ENCODE data around the gene CCDC71. TPM values are rescaled to one million over a fixed set of nuclear protein-coding genes. Genes with fewer than 3 reads are reported as not detected.

The CCDC71 gene
- total RNA-seq, 4 donors from 2014 or later = 15.6 to 31.2 (median 25.3) TPM

DNA sequence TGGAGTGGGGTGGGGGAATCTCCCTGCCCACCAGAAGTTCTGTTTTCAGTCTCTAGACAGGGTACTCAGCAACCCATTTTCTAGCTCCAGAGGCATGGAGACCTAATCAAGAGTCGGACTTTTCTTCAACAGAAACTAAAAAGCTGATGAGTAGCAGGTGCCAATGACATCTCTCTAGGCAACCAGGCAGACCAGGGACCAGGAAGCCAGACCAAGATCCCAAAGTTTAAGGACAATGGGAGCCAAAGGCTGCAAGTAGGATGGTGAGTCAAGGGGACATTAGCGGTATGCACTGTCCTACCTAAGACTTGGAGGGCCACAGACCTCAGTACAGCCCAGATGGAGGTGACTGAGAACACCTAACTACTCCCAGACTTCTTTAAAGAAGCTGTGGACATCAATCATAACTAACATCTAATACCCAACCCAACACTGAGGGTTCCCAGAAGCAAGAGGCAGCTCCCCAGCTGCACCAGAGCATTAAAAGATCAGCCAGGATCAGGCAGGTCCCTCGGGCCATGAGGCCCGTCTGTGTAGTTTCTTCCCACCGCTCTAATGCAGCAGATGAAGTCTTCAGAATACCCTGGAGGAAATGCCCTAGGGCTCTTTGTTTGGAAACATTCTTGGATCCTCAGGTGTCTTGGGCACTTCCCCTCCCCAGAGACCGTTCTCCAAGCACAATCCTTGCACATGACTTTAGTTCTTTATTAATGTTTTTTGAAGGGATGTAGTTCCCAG, 979 bp downstream of the CCDC71 start:
- H3K27ac ChIP-seq = peak overlapping the region; percentile 88 to 96 (median 94)
- WGBS, 2 donors (ENCODE audit: low coverage in 1 of 2) = 12 to 59% methylated on average over 2 to 4 of the region's 6 CpGs
- H3K4me3 ChIP-seq = peak overlapping the region; percentile 87 to 97
- no peaks in the 10 kb centered on the region for H3K27me3 ChIP-seq
- H3K36me3 ChIP-seq = peaks cover 0 to 35% of the 10 kb centered on the region in 2 donors
- TF ChIP-seq, protein P1, sequence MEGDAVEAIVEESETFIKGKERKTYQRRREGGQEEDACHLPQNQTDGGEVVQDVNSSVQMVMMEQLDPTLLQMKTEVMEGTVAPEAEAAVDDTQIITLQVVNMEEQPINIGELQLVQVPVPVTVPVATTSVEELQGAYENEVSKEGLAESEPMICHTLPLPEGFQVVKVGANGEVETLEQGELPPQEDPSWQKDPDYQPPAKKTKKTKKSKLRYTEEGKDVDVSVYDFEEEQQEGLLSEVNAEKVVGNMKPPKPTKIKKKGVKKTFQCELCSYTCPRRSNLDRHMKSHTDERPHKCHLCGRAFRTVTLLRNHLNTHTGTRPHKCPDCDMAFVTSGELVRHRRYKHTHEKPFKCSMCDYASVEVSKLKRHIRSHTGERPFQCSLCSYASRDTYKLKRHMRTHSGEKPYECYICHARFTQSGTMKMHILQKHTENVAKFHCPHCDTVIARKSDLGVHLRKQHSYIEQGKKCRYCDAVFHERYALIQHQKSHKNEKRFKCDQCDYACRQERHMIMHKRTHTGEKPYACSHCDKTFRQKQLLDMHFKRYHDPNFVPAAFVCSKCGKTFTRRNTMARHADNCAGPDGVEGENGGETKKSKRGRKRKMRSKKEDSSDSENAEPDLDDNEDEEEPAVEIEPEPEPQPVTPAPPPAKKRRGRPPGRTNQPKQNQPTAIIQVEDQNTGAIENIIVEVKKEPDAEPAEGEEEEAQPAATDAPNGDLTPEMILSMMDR (IDR thresholded peaks at IDR 0.05) = no peak
- no peak for TF ChIP-seq POLR2A (IDR thresholded peaks at IDR 0.05)
- ATAC-seq = no peak
- no peaks in the 10 kb centered on the region for H3K9me3 ChIP-seq
- H3K4me1 ChIP-seq = peaks cover 0 to 33% (median 16%) of the 10 kb centered on the region in 3 donors

DNA sequence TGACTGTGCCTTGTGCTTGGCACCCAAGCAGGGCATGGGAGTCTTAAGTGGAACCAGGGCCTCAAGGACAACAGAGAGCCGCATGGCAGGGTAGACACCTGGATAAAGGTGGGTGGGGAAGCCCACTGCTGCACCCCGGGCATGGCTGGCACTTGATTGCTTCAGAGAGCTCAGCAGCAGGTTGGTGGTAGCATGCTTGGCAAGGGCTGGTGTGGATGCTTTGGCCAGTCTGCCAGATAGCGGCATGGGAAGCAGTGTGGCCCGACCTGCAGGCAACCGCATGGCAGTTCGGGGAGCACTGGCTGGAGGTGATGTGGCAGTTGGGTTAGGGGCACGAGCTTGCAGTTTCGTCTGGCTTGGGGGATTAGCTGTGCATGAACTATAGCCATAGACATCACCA, 2.5 kb downstream of the CCDC71 start:
- Histone ChIP-seq H3K27me3 (no peaks in the 10 kb centered on the region), H3K9me3 (no peaks in the 10 kb centered on the region), H3K36me3 (peaks cover 0 to 35% of the 10 kb centered on the region in 2 donors), H3K4me1 (peaks cover 0 to 31% (median 16%) of the 10 kb centered on the region in 3 donors), H3K27ac (no peak overlapping the region), H3K4me3 (no peak overlapping the region)
- WGBS, 2 donors (ENCODE audit: low coverage in 1 of 2) = 86% methylated on average over 4 of the region's 8 CpGs; no CpG with 5 or more reads in 1 of the 2 donors
- TF ChIP-seq EP300 (IDR thresholded peaks at IDR 0.05) (no peak), POLR2A (IDR thresholded peaks at IDR 0.05) (no peak), POLR2AphosphoS5 (IDR thresholded peaks at IDR 0.05) (no peak)
- TF ChIP-seq, protein P1 (IDR thresholded peaks at IDR 0.05) = no peak
- ATAC-seq = no peak

DNA sequence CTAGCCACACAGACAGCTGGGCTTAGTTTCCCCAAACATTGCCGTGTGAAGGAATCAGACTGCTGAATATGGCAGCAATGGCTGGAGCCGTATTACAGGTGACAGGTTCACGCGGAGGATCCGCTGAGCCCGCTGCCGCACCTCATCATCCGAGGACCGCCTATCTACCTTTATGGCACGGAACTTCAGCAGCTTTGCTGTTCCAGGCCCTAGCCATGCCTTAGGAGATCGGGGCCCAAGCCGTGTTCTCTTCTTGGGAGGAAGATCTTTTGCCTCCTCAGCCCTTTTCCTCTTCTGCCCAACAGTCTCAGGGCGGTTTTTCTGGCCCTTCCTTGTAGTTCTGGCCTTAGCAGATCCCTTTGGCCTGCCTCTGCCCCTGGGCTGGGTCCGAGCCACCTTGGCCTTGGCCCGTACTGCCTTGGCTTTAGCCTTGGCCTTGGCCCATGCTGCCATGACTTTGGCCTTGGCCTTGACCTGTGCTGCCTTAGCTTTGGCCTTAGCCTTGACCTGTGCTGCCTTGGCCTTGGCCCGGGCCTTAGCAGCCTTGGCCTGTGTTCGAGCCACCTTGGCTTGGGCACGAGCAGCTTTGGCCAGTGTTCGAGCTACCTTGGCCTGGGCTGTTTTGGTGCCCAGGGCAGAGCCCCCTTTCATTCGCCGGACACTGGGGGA, 3.2 kb downstream of the CCDC71 start:
- Histone ChIP-seq H3K27me3 (no peaks in the 10 kb centered on the region), H3K4me1 (peaks cover 0 to 31% (median 16%) of the 10 kb centered on the region in 3 donors), H3K4me3 (no peak overlapping the region), H3K36me3 (peaks cover 0 to 35% of the 10 kb centered on the region in 2 donors), H3K9me3 (no peaks in the 10 kb centered on the region), H3K27ac (no peak overlapping the region)
- 87 to 90% methylated on average over 10 to 15 of the region's 21 CpGs for WGBS, 2 donors (ENCODE audit: low coverage in 1 of 2)
- TF ChIP-seq, protein P1 (IDR thresholded peaks at IDR 0.05) = no peak
- no peak for TF ChIP-seq POLR2AphosphoS5 (IDR thresholded peaks at IDR 0.05)
- TF ChIP-seq EP300 (IDR thresholded peaks at IDR 0.05) = no peak
- no peak for TF ChIP-seq POLR2A (IDR thresholded peaks at IDR 0.05)
- ATAC-seq = no peak

DNA sequence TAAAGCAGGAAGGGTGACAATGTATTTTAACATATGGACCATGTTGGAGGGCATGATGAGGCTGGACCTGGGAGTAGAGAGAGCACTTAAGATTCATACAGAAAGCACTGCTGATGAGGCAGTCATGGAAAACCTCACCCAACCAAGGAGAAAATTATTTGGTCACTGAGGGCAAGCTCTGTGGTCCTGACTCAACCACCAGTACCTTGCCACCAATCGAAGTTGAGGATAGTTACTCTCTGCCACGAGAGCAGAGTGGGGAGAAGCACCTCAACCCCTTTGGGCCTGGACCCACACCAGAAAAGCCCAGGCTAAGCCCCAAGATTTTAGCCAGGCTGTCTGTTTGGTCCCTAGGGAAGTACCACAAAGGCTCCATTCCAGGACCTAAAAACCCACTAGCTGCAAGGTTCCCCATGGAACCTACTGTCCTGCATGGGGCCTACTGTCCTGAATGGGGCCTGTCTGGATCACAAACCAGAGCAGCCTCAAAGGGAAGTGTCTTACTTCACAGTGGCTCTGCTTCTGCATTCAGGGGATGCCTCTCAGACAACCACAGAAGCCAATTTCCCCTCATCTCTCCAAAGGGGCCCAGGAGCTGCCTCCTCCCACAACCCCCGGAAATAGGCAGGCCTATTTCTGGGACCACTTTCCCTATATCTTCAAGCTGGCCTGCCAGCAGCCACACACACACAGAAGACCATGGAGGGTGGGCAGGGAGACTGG, 4.2 kb downstream of the CCDC71 start:
- H3K36me3 ChIP-seq = peaks cover 0 to 35% of the 10 kb centered on the region in 2 donors
- H3K27ac ChIP-seq = no peak overlapping the region
- H3K9me3 ChIP-seq = no peaks in the 10 kb centered on the region
- WGBS, 2 donors (ENCODE audit: low coverage in 1 of 2) = no CpG with 5 or more reads among the region's 3 CpGs
- TF ChIP-seq, protein P1 (IDR thresholded peaks at IDR 0.05) = no peak
- TF ChIP-seq POLR2AphosphoS5 (IDR thresholded peaks at IDR 0.05) = no peak
- TF ChIP-seq EP300 (IDR thresholded peaks at IDR 0.05) = no peak
- TF ChIP-seq POLR2A (IDR thresholded peaks at IDR 0.05) = no peak
- ATAC-seq = no peak
- H3K4me3 ChIP-seq = no peak overlapping the region
- H3K27me3 ChIP-seq = no peaks in the 10 kb centered on the region
- peaks cover 0 to 30% (median 16%) of the 10 kb centered on the region in 3 donors for H3K4me1 ChIP-seq
